Posterior cingulate gyrus (tissue), 11 donors: ENCODE data around the gene TRIP10.
A peak's percentile ranks its signal among the peaks of the same experiment; 100 is the strongest.

ENCODE experiments used
- DNase-seq, 10 donors: peaks; one replicate each; pipeline versions ENCODE4 v3.0.0 to v3.0.0-alpha.2; 2020 to 2021; ENCODE audit warnings: mixed read lengths in 3 of 10
- intact Hi-C: fragments of 100-400 bp; cut with DNase I; formaldehyde crosslinking; loops from one replicate; pipeline ENCODE4 v1.15.1; 2023

TRIP10 gene

GRCh38 chr19:6723108-6723618 is 16.3 kb upstream of the TRIP10 start:
- intact Hi-C loops: no loop called here
- DNase-seq: peak in 3 of 10 donors; percentile 13 to 72 (median 35)

- intact Hi-C loops: no loop called here
- DNase-seq: peak in 2 of 10 donors; percentile 2 to 39
Observed at GRCh38 chr19:6723738-6724137, 15.7 kb upstream of the TRIP10 start.

- peak in 2 of 10 donors; percentile 53 to 57 for DNase-seq
- intact Hi-C loops: no loop called here
Observed at GRCh38 chr19:6724631-6725492, 14.6 kb upstream of the TRIP10 start.

- peak in 1 of 10 donors; percentile 56 for DNase-seq
- intact Hi-C loops: no loop called here
Observed at GRCh38 chr19:6725513-6726231, 13.8 kb upstream of the TRIP10 start.

GRCh38 chr19:6728346-6728745 is 11.1 kb upstream of the TRIP10 start:
- intact Hi-C loops: no loop called here
- DNase-seq: peak in 2 of 10 donors; percentile 29 to 77

GRCh38 chr19:6729573-6730152 is 9.8 kb upstream of the TRIP10 start:
- DNase-seq: peak in 1 of 10 donors; percentile 65
- intact Hi-C loops: no loop called here

- peak in 6 of 10 donors; percentile 27 to 93 (median 50) for DNase-seq
- intact Hi-C loops: no loop called here
Observed at GRCh38 chr19:6730153-6730804, 9.2 kb upstream of the TRIP10 start.

GRCh38 chr19:6730941-6731670 is 8.4 kb upstream of the TRIP10 start:
- peak in 2 of 10 donors; percentile 12 to 76 for DNase-seq
- intact Hi-C loops: no loop called here

- intact Hi-C loops: no loop called here
- DNase-seq: peak in 2 of 10 donors; percentile 55 to 62
Observed at GRCh38 chr19:6731822-6732221, 7.7 kb upstream of the TRIP10 start.

- peak in 2 of 10 donors; percentile 47 to 59 for DNase-seq
- intact Hi-C loops: no loop called here
Observed at GRCh38 chr19:6732803-6733337, 6.6 kb upstream of the TRIP10 start.

- DNase-seq: peak in 2 of 10 donors; percentile 45 to 60
- intact Hi-C loops: no loop called here
Observed at GRCh38 chr19:6733338-6734095, 6.0 kb upstream of the TRIP10 start.

- intact Hi-C loops: no loop called here
- DNase-seq: peak in 3 of 10 donors; percentile 24 to 67 (median 39)
Observed at GRCh38 chr19:6734096-6734696, 5.3 kb upstream of the TRIP10 start.

- intact Hi-C loops: loop anchor here (5.0 kb wide), 1 partner anchor 208 kb away; no protein-coding TSS in a partner anchor
- DNase-seq: peak in 2 of 10 donors; percentile 16 to 71
Observed at GRCh38 chr19:6735181-6735911, 4.1 kb upstream of the TRIP10 start.

- DNase-seq: peak; percentile 35 to 95 (median 58)
- intact Hi-C loops: loop anchor here (5.0 kb wide), 1 partner anchor 209 kb away; no protein-coding TSS in a partner anchor
Observed at GRCh38 chr19:6736169-6736916, 3.1 kb upstream of the TRIP10 start.

GRCh38 chr19:6736917-6737283 is 2.6 kb upstream of the TRIP10 start:
- DNase-seq: no peak
- intact Hi-C loops: loop anchor here (5.0 kb wide), 1 partner anchor 210 kb away; no protein-coding TSS in a partner anchor

- intact Hi-C loops: loop anchor here (5.0 kb wide), 1 partner anchor 210 kb away; no protein-coding TSS in a partner anchor
- peak; percentile 100 for DNase-seq
Observed at GRCh38 chr19:6737284-6737872, 2.1 kb upstream of the TRIP10 start, which contains the start of gene GPR108. Gene GPR108, minus strand, starts transcription at chr19:6737580. Its CDS starts 4 bp downstream, at chr19:6737576.
